ENCODE results near the gene MARK3.

MARK3 gene

DNA sequence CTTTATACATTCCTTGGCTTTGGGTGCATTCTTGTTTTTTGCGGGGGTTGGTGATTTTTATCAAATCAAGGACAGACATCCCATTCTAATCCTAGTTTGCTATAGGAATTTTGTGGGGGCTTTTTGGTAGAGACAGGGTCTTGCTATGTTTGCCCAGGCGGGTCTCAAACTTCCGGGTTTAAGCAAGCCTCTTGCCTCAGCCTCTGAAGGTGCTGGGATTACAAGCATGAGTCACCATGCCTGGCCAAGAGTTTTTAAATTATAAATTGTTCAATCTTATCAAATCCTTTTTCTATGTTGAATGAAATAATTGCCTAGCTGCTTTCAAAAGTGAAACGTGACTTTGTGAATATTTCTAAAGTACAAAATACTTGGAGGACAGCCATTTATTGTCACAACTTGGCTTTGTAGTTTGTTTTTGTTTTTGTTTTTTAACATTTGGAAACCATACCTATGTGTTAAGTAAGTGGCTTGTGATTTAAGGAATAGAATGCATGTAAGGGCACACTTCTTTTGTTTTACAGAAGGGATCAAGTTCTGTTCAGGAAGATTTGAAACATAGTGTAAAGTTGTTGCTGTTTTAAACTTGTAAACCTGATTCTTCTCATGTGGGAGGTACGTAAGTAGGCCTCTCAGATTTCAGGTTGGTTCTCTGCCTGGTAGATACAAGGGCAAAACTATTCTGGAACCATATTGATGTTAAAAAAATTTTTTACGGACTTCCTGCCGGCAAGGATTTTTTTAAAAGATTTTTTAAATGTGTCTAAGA is 13.4 kb downstream of the MARK3 start:
- DNase-seq, result no peak

GRCh38 chr14:103400537-103400936 is 15.3 kb downstream of the MARK3 start:
- DNase-seq, result no peak

- no peak for DNase-seq
Observed at GRCh38 chr14:103401223-103402214, 16.3 kb downstream of the MARK3 start.

DNA sequence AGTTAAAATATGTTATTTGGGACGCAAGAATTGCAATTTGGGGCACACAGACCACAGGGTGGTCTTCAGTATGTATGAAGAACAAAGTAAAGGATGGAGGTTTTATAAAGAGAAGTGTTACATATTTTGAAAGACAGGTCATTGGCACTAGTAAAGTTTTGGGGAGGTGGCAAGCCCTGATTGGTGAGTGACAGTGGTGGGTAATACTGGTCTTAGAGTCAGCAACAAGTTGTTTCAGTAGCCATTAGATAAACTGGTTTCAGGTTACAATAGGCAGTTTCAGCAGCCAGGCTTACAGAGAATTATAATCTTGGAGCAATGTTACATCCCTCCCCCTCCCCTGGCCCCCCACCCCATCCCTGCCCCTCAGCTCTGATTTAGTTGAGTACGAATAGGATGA is 17.5 kb downstream of the MARK3 start:
- no peak for DNase-seq

DNA sequence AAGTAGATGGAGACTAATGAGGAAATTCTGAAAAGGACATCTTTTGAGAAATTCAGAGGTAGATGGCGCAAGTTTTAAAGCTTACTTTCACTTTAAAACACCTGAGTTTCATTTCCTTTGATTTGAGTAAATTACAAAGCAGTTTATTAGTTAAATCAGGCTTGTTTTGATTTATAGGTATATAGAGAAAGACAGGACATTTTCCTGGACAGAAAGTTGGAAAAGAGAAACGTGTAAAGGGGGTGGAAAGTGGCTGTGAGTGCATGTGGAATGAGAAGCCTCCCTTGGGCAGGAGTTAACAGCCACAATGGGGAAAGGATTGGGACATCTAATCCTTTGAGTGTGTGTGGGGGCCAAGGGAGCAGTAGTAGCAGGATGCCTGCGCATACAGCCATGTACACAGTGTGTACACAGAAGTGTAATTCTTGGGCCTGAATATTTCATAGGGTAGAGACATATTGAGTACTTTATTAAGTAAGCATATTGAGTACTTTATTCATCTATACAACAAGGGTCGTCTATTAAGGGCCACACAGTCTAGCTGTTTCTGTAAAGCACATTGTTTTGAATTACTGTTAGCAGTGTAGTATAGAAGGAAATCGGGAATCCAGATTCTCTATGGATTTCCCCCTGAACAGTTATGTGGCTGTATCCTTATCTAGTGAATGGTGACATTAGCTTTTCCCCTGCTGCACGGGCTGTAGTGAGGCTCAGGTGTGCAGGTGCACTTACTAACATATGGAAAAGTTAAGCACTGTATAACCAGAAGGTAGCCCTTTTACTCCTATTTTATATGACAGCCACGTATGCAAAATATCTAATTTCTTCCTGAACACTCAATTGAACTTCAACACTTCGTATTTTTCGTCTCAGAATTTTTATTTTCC is 19.1 kb downstream of the MARK3 start:
- no peak for DNase-seq

- no peak for DNase-seq
Observed at GRCh38 chr14:103404920-103405319, 19.7 kb downstream of the MARK3 start.

DNA sequence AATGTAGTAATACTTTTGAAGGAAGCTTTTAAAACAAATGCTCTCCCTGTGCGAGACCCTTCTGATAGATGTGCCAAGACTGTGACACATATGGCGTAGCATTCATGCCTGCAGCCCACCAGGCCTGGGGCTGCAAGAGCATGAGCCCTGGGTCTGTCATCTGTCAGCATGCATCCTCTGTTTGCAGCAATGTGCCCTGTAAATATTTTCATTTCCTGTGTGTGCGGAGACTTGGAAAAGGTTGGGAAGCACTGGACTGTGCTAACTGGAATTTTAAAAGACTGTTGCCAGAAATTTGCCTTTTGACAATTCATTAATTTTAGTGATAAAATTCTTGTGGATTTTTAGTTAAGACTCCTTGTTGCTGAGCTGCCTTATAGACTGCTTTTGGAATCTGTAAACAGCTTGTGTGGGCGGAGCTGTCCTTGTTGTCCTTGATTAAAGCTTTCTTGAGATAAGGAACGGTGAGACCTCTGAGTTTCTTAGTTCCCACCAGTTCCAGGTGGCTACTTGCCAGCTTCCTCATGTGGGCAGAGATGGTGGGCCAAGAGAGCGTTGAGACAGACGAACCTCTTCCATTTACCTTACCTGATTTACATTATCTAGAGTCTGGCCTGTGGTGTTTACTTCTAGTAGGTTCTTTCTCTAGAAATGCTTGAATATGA is 23.4 kb downstream of the MARK3 start:
- DNase-seq, result no peak

- DNase-seq, result no peak
Observed at GRCh38 chr14:103416916-103417315, 31.7 kb downstream of the MARK3 start.

DNA sequence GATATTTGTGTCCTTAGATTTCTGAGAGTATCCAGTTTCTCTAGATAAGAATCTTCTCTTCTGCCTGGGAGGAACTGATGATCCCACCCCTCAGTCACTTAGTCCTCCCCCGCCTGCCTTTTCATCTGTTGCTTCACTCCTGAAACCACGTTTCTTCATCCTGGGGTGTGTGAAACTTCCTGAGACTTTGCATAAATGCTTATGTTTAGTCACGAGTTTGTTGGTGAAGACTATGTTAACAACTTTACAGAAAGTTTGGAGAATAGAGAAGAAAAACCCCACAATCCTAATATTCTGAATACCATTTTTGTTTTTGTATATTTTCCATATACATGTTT is 33.2 kb downstream of the MARK3 start:
- no peak for DNase-seq

- DNase-seq, result no peak
Observed at GRCh38 chr14:103421556-103421955, 36.3 kb downstream of the MARK3 start.

DNA sequence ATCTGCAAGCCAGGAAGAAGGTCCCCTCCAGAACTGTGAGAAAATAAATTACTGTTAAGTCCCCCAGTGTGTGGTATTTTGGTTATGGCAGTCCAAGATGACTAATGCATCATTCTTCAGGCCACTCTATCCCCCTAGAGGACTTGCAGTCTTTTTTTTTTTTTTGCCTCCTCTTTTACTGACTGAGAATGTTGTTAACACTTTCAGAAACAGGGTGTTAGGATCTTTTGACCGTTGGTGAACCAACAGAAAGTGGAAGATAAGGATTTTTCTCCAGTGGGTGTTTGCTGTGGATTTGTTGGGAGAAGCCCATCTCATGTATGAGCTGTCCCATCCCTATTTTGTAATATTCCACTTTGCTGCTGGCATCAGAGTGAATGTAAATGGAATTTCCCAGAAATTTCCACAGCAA is 37.8 kb downstream of the MARK3 start:
- no peak for DNase-seq

- DNase-seq, result peak; percentile 4
Observed at GRCh38 chr14:103427485-103428443, 42.5 kb downstream of the MARK3 start.

GRCh38 chr14:103428723-103429556 is 43.7 kb downstream of the MARK3 start:
- DNase-seq, result no peak

DNA sequence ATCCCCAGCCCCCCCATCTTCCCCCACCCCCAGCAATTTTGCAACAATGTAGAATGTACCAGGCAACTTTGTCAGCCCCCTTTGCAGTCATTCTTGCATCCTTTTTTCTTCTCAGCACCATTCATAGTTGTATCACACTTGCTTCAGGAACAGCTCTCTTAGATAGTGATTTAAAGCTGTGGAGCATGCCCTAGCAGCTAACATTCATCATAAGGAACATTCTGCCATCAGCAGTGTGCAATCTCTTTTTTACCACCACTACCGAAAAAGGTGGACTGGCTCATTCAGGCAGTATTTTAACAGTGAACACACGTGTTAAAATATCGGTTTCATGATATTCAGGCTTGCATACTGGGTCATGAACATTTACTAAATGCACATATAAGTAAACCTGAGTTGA is 45.1 kb downstream of the MARK3 start:
- DNase-seq, result no peak

DNA sequence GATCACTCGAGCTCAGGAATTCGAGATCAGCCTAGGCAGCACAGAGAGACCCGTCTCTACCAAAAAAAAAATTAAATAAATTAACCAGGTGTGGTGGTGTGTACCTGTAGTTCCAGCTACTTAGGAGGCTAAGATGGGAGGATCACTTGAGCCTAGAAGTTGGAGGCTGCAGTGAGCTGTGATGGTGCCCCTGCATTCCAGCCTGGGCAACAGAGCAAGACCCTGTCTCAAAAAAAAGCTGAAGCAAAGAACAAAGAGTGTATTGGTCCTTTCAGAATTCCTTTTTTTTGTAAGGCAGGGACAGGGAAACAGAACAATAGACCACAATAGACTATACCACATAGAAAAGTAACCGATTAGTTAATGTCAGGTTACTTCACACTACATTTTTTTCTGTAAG is 47.4 kb downstream of the MARK3 start:
- DNase-seq, result no peak

- no peak for DNase-seq
Observed at GRCh38 chr14:103433916-103434563, 48.8 kb downstream of the MARK3 start.

- no peak for DNase-seq
Observed at GRCh38 chr14:103434868-103435442, 49.7 kb downstream of the MARK3 start.

DNA sequence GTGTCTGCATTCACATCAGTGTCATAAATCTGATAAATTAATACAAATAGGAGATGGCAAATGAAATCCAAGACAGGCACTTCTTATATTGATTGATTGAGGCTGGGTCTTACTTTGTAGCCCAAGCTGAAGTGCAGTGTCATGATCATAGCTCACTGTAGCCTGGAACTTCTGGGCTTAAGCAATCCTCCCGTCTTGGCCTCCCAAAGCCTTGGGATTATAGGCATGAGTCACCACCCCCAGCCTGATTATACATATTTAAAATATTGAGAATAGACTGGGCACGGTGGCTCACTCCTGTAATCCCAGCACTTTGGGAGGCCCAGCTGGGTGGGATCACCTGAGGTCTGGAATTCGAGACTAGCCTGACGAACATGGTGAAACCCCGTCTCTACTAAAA is 51.3 kb downstream of the MARK3 start:
- no peak for DNase-seq

- no peak for DNase-seq
Observed at GRCh38 chr14:103442288-103442687, 57.1 kb downstream of the MARK3 start.

All from DMS53 (cell line).